Chondrocyte (in vitro differentiated cells): ENCODE data around the gene TSC2. TPM values are rescaled to one million over a fixed set of nuclear protein-coding genes. Genes with fewer than 3 reads are reported as not detected.
"Not testable (repeated sequence)": the region's sequence is repeated elsewhere in the genome, so short reads cannot be mapped to it uniquely, and the experiment has no call there.

ENCODE experiments used
- DNase-seq: peaks from one replicate; pipeline ENCODE4 v3.0.0; 2021; ENCODE audit warnings: mixed read lengths, low spot score
- H3K27ac Mint-ChIP-seq: one replicate; pipeline ENCODE4 v1.8.0; 2021; ENCODE audit warnings: mild to moderate bottlenecking, moderate library complexity, mixed read lengths; ENCODE audit not compliant: unreplicated experiment
- H3K27me3 Mint-ChIP-seq: 2 replicates; pipeline ENCODE4 v1.8.0; 2021; ENCODE audit warnings: low read depth, mixed read lengths
- H3K36me3 Mint-ChIP-seq: 2 replicates; pipeline ENCODE4 v1.8.0; 2021; ENCODE audit warnings: low read depth, mixed read lengths
- H3K4me1 Mint-ChIP-seq: 2 replicates; pipeline ENCODE4 v1.8.0; 2021; ENCODE audit warnings: low read depth, mild to moderate bottlenecking, mixed read lengths
- H3K4me3 Mint-ChIP-seq: one replicate; pipeline ENCODE4 v1.8.0; 2021; ENCODE audit warnings: mild to moderate bottlenecking, moderate library complexity, mixed read lengths; ENCODE audit not compliant: unreplicated experiment
- H3K9me3 Mint-ChIP-seq: 2 replicates; pipeline ENCODE4 v1.8.0; 2021; ENCODE audit warnings: low read depth, mixed read lengths
- total RNA-seq: library from RNA; stranded (reverse); gene quantifications from 3 replicates; pipeline ENCODE4 v1.2.1, GENCODE V29; 2021
- TF ChIP-seq, protein P1 (sequence below): fragments of 200-600 bp; sonication (generic); IDR thresholded peaks from 2 replicates; pipeline ENCODE4 v1.5.0; 2021; ENCODE audit warnings: antibody characterized with exemption, mild to moderate bottlenecking, moderate library complexity

Gene TSC2
- total RNA-seq, 1 donor from 2014 or later, result 108 TPM

GRCh38 chr16:2121325-2121724 is 73.5 kb downstream of the TSC2 start:
- Mint-ChIP-seq H3K27ac (peak overlapping the region; percentile 51), H3K4me1 (peaks cover 30% of the 10 kb centered on the region)
- not testable (repeated sequence) for DNase-seq, H3K9me3 Mint-ChIP-seq, H3K36me3 Mint-ChIP-seq, H3K4me3 Mint-ChIP-seq, H3K27me3 Mint-ChIP-seq
- TF ChIP-seq, protein P1, sequence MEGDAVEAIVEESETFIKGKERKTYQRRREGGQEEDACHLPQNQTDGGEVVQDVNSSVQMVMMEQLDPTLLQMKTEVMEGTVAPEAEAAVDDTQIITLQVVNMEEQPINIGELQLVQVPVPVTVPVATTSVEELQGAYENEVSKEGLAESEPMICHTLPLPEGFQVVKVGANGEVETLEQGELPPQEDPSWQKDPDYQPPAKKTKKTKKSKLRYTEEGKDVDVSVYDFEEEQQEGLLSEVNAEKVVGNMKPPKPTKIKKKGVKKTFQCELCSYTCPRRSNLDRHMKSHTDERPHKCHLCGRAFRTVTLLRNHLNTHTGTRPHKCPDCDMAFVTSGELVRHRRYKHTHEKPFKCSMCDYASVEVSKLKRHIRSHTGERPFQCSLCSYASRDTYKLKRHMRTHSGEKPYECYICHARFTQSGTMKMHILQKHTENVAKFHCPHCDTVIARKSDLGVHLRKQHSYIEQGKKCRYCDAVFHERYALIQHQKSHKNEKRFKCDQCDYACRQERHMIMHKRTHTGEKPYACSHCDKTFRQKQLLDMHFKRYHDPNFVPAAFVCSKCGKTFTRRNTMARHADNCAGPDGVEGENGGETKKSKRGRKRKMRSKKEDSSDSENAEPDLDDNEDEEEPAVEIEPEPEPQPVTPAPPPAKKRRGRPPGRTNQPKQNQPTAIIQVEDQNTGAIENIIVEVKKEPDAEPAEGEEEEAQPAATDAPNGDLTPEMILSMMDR, result peak; percentile 75

DNA sequence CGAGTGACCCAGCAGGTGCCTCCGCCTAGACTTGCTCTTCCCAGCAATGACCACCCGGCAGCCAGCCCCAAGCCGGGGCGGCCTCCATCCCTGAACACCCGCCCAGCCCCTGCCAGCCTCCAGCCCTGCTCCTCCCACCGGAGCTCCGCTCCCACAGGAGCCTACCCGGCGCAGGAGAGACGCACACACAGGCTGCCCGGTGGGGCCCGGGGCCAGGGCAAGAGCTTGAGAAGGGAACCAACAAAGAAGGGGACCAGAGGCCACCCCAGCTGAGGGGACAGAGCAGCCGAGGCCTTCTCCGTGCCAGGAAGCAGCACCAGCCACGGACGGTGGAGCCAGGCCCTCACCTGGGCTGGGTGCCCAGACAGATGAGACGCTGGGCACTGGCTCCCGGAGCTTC is 74.1 kb downstream of the TSC2 start:
- no peaks in the 10 kb centered on the region for H3K36me3 Mint-ChIP-seq
- H3K4me1 Mint-ChIP-seq, result peaks cover 35% of the 10 kb centered on the region
- TF ChIP-seq, protein P1, result no peak
- H3K27ac Mint-ChIP-seq, result peak overlapping the region; percentile 59
- no peaks in the 10 kb centered on the region for H3K9me3 Mint-ChIP-seq
- no peak overlapping the region for H3K4me3 Mint-ChIP-seq
- DNase-seq, result no peak
- no peaks in the 10 kb centered on the region for H3K27me3 Mint-ChIP-seq

DNA sequence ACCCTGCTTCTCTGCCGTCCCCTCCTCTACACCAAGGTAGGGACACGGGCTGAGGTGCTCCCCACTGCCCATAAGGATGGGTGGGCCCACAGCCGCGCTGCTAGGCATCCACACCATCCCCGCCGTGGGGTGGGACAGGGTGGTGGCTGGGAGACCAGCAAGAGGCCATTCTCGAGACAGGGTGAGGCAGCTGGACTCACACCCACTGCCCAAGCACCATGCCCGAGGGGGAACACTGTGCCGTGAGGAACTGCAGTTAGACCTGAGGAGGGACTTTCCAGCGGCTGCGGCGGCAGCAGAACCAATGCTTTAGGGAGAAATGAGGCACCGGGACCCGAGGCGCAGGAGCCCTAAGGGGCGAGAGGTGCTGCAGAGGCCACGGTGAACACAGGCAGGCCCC is 74.6 kb downstream of the TSC2 start:
- H3K27me3 Mint-ChIP-seq, result no peaks in the 10 kb centered on the region
- H3K4me1 Mint-ChIP-seq, result peaks cover 40% of the 10 kb centered on the region
- no peaks in the 10 kb centered on the region for H3K9me3 Mint-ChIP-seq
- TF ChIP-seq, protein P1, result no peak
- no peak overlapping the region for H3K27ac Mint-ChIP-seq
- no peak overlapping the region for H3K4me3 Mint-ChIP-seq
- DNase-seq, result no peak
- no peaks in the 10 kb centered on the region for H3K36me3 Mint-ChIP-seq

DNA sequence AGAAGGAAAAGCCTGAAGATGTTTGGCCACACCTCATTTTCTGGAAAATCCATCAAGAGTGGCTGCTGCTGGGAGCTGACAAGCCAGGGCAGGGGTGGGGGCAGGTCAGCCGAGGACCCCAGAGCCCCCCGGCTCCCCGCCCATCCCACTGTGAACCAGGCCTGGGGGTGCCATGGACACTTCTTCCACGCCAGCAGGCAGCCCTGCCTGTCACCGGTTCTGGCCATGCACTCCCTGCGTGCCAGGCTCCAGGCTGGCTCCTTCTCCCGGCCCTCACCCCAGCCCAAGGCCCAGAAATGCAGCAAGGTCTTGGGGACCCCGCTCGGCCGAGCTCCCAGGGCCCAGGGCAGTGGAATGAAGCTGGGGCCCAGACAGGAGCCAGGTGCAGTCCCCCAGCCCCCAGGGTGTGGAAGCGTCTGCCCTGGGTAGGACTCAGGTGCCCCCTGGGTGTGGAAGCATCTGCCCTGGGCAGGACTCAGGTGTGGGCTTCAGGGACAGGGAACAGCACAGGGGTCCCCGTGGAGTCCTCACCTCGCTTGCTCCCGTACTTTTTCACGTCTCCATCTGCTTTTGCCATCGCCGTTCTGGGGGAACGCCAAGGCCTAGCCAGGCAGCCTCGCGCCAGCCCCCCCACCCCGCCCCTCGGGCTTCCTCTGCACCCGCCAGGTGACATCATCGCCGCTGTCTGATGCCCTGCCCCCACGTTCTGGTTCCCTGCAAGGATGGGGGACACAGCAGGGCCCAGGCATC is 75.3 kb downstream of the TSC2 start:
- H3K4me3 Mint-ChIP-seq, H3K27me3 Mint-ChIP-seq, H3K36me3 Mint-ChIP-seq, DNase-seq, H3K9me3 Mint-ChIP-seq, H3K27ac Mint-ChIP-seq: not testable (repeated sequence)
- H3K4me1 Mint-ChIP-seq, result peaks cover 40% of the 10 kb centered on the region

- peaks cover 46% of the 10 kb centered on the region for H3K4me1 Mint-ChIP-seq
- not testable (repeated sequence) for H3K36me3 Mint-ChIP-seq, DNase-seq, H3K4me3 Mint-ChIP-seq, H3K9me3 Mint-ChIP-seq, H3K27ac Mint-ChIP-seq, H3K27me3 Mint-ChIP-seq
Measured at GRCh38 chr16:2123706-2124376, 76.1 kb downstream of the TSC2 start.

GRCh38 chr16:2124377-2124693 is 76.5 kb downstream of the TSC2 start:
- H3K4me1 Mint-ChIP-seq, result peaks cover 50% of the 10 kb centered on the region
- not testable (repeated sequence) for H3K9me3 Mint-ChIP-seq, H3K36me3 Mint-ChIP-seq, H3K27me3 Mint-ChIP-seq, DNase-seq
- H3K4me3 Mint-ChIP-seq, result peak overlapping the region; percentile 62
- H3K27ac Mint-ChIP-seq, result peak overlapping the region; percentile 76

- Mint-ChIP-seq H3K27ac (peak overlapping the region; percentile 95), H3K4me3 (peak overlapping the region; percentile 62), H3K4me1 (peaks cover 55% of the 10 kb centered on the region)
- H3K27me3 Mint-ChIP-seq, H3K36me3 Mint-ChIP-seq, DNase-seq, H3K9me3 Mint-ChIP-seq: not testable (repeated sequence)
Measured at GRCh38 chr16:2124694-2125444, 77.1 kb downstream of the TSC2 start.

- peaks cover 53% of the 10 kb centered on the region for H3K4me1 Mint-ChIP-seq
- peak overlapping the region; percentile 95 for H3K27ac Mint-ChIP-seq
- peak overlapping the region; percentile 62 for H3K4me3 Mint-ChIP-seq
- H3K36me3 Mint-ChIP-seq, DNase-seq, H3K27me3 Mint-ChIP-seq, H3K9me3 Mint-ChIP-seq: not testable (repeated sequence)
Measured at GRCh38 chr16:2125609-2126008, 77.8 kb downstream of the TSC2 start.

- Mint-ChIP-seq H3K27ac (peak overlapping the region; percentile 95), H3K4me1 (peaks cover 52% of the 10 kb centered on the region)
- H3K27me3 Mint-ChIP-seq, H3K4me3 Mint-ChIP-seq, H3K36me3 Mint-ChIP-seq, DNase-seq, H3K9me3 Mint-ChIP-seq: not testable (repeated sequence)
Measured at GRCh38 chr16:2126161-2126743, 78.5 kb downstream of the TSC2 start.
